Keratinocyte (primary cell): Measurements from ENCODE around the gene NHERF2. TPM values are rescaled to one million over a fixed set of nuclear protein-coding genes. Genes with fewer than 3 reads are reported as not detected.
A peak's percentile ranks its signal among the peaks of the same experiment; 100 is the strongest.

ENCODE experiments used
- DNase-seq: peaks from one replicate; pipeline ENCODE4 v3.0.0-alpha.2; 2011; ENCODE audit warnings: low read depth, missing footprints, low spot score
- FAIRE-seq: peaks from 2 replicates; lab custom pipeline; 2011; peaks lifted over from hg19 to GRCh38; lab: Jason Lieb, UNC
- H2AFZ ChIP-seq: 2 replicates; pipeline ENCODE4 v1.6.0; 2012; ENCODE audit warnings: low read length, control low read depth, inconsistent platforms; ENCODE audit not compliant: control insufficient read depth
- H3K27ac ChIP-seq: 2 replicates; pipeline ENCODE4 v1.5.1; 2011; ENCODE audit warnings: low read length; ENCODE audit not compliant: control insufficient read depth, insufficient read depth
- H3K27me3 ChIP-seq: 3 replicates; pipeline ENCODE4 v1.6.0; 2011; ENCODE audit warnings: low read length; ENCODE audit not compliant: control insufficient read depth, insufficient read depth; ENCODE audit errors: extremely low read depth
- H3K36me3 ChIP-seq, 2 experiments: 2 replicates in 1 of 2; 3 replicates in 1 of 2; pipeline ENCODE4 v1.5.1; 2011; ENCODE audit warnings: low read length in 2 of 2, mild to moderate bottlenecking in 1 of 2; ENCODE audit not compliant: control insufficient read depth in 2 of 2, insufficient read depth in 2 of 2; ENCODE audit errors: extremely low read depth in 1 of 2
- H3K4me1 ChIP-seq: 3 replicates; pipeline ENCODE4 v1.5.1; 2011; ENCODE audit warnings: low read length; ENCODE audit not compliant: control insufficient read depth, insufficient read depth; ENCODE audit errors: extremely low read depth
- H3K4me2 ChIP-seq: 3 replicates; pipeline ENCODE4 v1.6.0; 2011; ENCODE audit warnings: low read depth, low read length; ENCODE audit not compliant: control insufficient read depth, insufficient read depth; ENCODE audit errors: extremely low read depth
- H3K4me3 ChIP-seq, 3 experiments: fragments of 200-600 bp in 1 of 3; sonication (generic) in 1 of 3; 2 replicates in 2 of 3; 3 replicates in 1 of 3; pipeline ENCODE4 v1.5.1; 2011 to 2016; ENCODE audit warnings: low read length in 3 of 3, mild to moderate bottlenecking in 3 of 3, control low read depth in 2 of 3, inconsistent platforms in 1 of 3, low read depth in 1 of 3, mixed read lengths in 1 of 3, mixed run types in 1 of 3, moderate library complexity in 1 of 3; ENCODE audit not compliant: control insufficient read depth in 2 of 3, insufficient read depth in 2 of 3; ENCODE audit errors: extremely low read depth in 1 of 3
- H3K79me2 ChIP-seq: 2 replicates; pipeline ENCODE4 v1.6.0; 2012; ENCODE audit warnings: low read length; ENCODE audit not compliant: control insufficient read depth, insufficient read depth
- H3K9ac ChIP-seq: 3 replicates; pipeline ENCODE4 v1.6.0; 2011; ENCODE audit warnings: low read length; ENCODE audit not compliant: control insufficient read depth, insufficient read depth; ENCODE audit errors: extremely low read depth
- H3K9me1 ChIP-seq: 3 replicates; pipeline ENCODE4 v1.6.0; 2011; ENCODE audit warnings: low read length; ENCODE audit not compliant: control insufficient read depth, insufficient read depth; ENCODE audit errors: extremely low read depth
- H3K9me3 ChIP-seq: 2 replicates; pipeline ENCODE4 v1.5.1; 2012; ENCODE audit warnings: low read depth, low read length; ENCODE audit not compliant: control insufficient read depth
- H4K20me1 ChIP-seq: 3 replicates; pipeline ENCODE4 v1.6.0; 2011; ENCODE audit warnings: low read length; ENCODE audit not compliant: control insufficient read depth, insufficient read depth; ENCODE audit errors: extremely low read depth
- EZH2 ChIP-seq: IDR thresholded peaks from one replicate; pipeline ENCODE4 v1.6.1; 2012; ENCODE audit warnings: inconsistent platforms, mild to moderate bottlenecking, low read length, moderate library complexity
- dilution Hi-C: fragments of 300-500 bp; cut with MboI; formaldehyde crosslinking; loops from one replicate; pipeline ENCODE4 v1.7.0; 2020; ENCODE audit warnings: low sequenced_read_pairs; ENCODE audit not compliant: extremely low pct_ligation_motif_present
- polyA plus RNA-seq, 5 experiments: library from polyadenylated mRNA; depleted of rRNA in 3 of 5; stranded (reverse) in 3 of 5; stranded (forward) in 1 of 5; unstranded in 1 of 5; fragments of >200 nt; gene quantifications; 1 replicate in 1 of 5; 2 replicates in 3 of 5; 3 replicates in 1 of 5; pipeline versions ENCODE4 v1.2.1 to v1.2.3, GENCODE V29; 2011 to 2012; ENCODE audit warnings: missing spikeins in 2 of 5, low read depth in 1 of 5, low replicate concordance in 1 of 5
- TF ChIP-seq, protein P1 (sequence below), 3 experiments: IDR thresholded peaks in 1 of 3; conservative IDR thresholded peaks in 1 of 3; optimal IDR thresholded peaks in 1 of 3; 2 replicates in 2 of 3; 3 replicates in 1 of 3; pipeline versions ENCODE3 to v1.5.1; 2011; ENCODE audit warnings: low read length in 3 of 3, mild to moderate bottlenecking in 3 of 3, moderate library complexity in 2 of 3, control low read depth in 1 of 3, inconsistent platforms in 1 of 3; ENCODE audit not compliant: insufficient read depth in 2 of 3; ENCODE audit errors: extremely low read depth in 1 of 3

The NHERF2 gene
- polyA plus RNA-seq, 1 donor (not counting 4 experiments of a cell fraction or from before 2014, with no cell fraction given): 5.9 TPM

DNA sequence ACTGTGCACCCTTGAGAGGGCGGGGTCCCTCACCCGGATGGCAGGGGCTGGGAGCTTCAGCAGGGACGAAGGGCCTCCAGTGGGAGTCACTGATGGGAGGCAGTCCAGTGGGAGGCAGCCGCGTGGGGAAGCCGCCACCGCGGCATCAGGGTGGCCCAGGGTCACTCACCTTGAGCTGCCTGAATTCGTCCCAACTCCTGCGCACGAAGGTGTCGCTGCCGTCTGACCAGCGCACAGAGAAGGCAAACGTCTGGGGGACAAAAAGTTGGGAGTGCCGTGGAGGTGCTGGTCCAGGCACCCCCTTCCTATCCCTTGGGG lies 46.0 kb upstream of the NHERF2 start:
- H3K4me1 ChIP-seq: peaks cover 37% of the 10 kb centered on the region
- H3K9me3 ChIP-seq: no peaks in the 10 kb centered on the region
- H3K9me1 ChIP-seq: peaks cover 2% of the 10 kb centered on the region
- no peak overlapping the region for H3K4me3 ChIP-seq
- no peak for DNase-seq
- FAIRE-seq: no peak
- dilution Hi-C loops: no loop called here
- H3K36me3 ChIP-seq: peaks cover 11 to 19% of the 10 kb centered on the region in 2 experiments
- no peak overlapping the region for H3K9ac ChIP-seq
- TF ChIP-seq, protein P1, sequence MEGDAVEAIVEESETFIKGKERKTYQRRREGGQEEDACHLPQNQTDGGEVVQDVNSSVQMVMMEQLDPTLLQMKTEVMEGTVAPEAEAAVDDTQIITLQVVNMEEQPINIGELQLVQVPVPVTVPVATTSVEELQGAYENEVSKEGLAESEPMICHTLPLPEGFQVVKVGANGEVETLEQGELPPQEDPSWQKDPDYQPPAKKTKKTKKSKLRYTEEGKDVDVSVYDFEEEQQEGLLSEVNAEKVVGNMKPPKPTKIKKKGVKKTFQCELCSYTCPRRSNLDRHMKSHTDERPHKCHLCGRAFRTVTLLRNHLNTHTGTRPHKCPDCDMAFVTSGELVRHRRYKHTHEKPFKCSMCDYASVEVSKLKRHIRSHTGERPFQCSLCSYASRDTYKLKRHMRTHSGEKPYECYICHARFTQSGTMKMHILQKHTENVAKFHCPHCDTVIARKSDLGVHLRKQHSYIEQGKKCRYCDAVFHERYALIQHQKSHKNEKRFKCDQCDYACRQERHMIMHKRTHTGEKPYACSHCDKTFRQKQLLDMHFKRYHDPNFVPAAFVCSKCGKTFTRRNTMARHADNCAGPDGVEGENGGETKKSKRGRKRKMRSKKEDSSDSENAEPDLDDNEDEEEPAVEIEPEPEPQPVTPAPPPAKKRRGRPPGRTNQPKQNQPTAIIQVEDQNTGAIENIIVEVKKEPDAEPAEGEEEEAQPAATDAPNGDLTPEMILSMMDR (optimal IDR thresholded peaks at IDR 0.05 in 1 of 3, IDR thresholded peaks at IDR 0.05 in 1 of 3, conservative IDR thresholded peaks at IDR 0.05 in 1 of 3; ENCODE audit: extremely low read depth in 1 of 3, insufficient read depth in 2 of 3, low read length in 3 of 3): no peak
- no peak for TF ChIP-seq EZH2
- peaks cover 2% of the 10 kb centered on the region for H3K79me2 ChIP-seq
- H2AFZ ChIP-seq: no peak overlapping the region
- no peaks in the 10 kb centered on the region for H4K20me1 ChIP-seq
- no peak overlapping the region for H3K4me2 ChIP-seq
- H3K27ac ChIP-seq: no peak overlapping the region
- H3K27me3 ChIP-seq: peaks cover 34% of the 10 kb centered on the region

GRCh38 chr16:1981398-1981836 lies 45.3 kb upstream of the NHERF2 start, which contains the start of gene NOXO1:
Gene NOXO1, minus strand, starts transcription at chr16:1981469. Its CDS starts 290 bp downstream, at chr16:1981179.
- no peak within 1 kb of the TSS for H2AFZ ChIP-seq
- FAIRE-seq: peak; percentile 51
- H3K4me2 ChIP-seq: peak within 1 kb of the TSS; percentile 61
- TF ChIP-seq, protein P1 (optimal IDR thresholded peaks at IDR 0.05 in 1 of 3, IDR thresholded peaks at IDR 0.05 in 1 of 3, conservative IDR thresholded peaks at IDR 0.05 in 1 of 3; ENCODE audit: extremely low read depth in 1 of 3, insufficient read depth in 2 of 3, low read length in 3 of 3): peak in 1 of 3 experiments; percentile 8
- no peak for TF ChIP-seq EZH2
- peaks cover 12 to 25% of the 10 kb centered on the region in 2 experiments for H3K36me3 ChIP-seq
- H3K4me3 ChIP-seq: no peak within 1 kb of the TSS
- no peak within 1 kb of the TSS for H3K9ac ChIP-seq
- peaks cover 34% of the 10 kb centered on the region for H3K27me3 ChIP-seq
- H3K79me2 ChIP-seq: peaks cover 2% of the 10 kb centered on the region
- H3K27ac ChIP-seq: no peak within 1 kb of the TSS
- dilution Hi-C loops: no loop called here
- H3K9me3 ChIP-seq: no peaks in the 10 kb centered on the region
- peaks cover 2% of the 10 kb centered on the region for H3K9me1 ChIP-seq
- no peak for DNase-seq
- H3K4me1 ChIP-seq: peaks cover 38% of the 10 kb centered on the region
- H4K20me1 ChIP-seq: no peaks in the 10 kb centered on the region
